Measurements from ENCODE around the gene CELA2B. TPM values are rescaled to one million over a fixed set of nuclear protein-coding genes. Genes with fewer than 3 reads are reported as not detected.

CELA2B gene
- total RNA-seq, 2 experiments from 2014 or later: not detected

GRCh38 chr1:15430787-15431570, 44.9 kb upstream of the CELA2B start:
- Histone ChIP-seq H3K27ac (ENCODE audit: low read depth, low read length, poor library complexity, severe bottlenecking) (no peak overlapping the region), H3K79me2 (ENCODE audit: insufficient read depth, low read depth, low read length) (no peaks in the 10 kb centered on the region), H3K4me3 (ENCODE audit: low read depth, low read length, poor library complexity, severe bottlenecking) (no peak overlapping the region), H3K9me2 (ENCODE audit: insufficient read depth, low read length) (no peaks in the 10 kb centered on the region), H2AFZ (ENCODE audit: low read length) (no peak overlapping the region), H3K36me3 (ENCODE audit: insufficient read depth, low read length) (peaks cover 10% of the 10 kb centered on the region; the same call in 1 of the 2 replicates), H3K4me2 (ENCODE audit: low read length) (no peak overlapping the region), H4K20me1 (ENCODE audit: insufficient read depth, low read length) (no peaks in the 10 kb centered on the region), H3K9me3 (ENCODE audit: low read length) (no peaks in the 10 kb centered on the region), H3K4me1 (ENCODE audit: insufficient read depth, low read length, poor library complexity, severe bottlenecking) (no peaks in the 10 kb centered on the region)
- ChIA-PET CTCF (ENCODE audit: unreplicated experiment) (no interaction called here), POLR2A (interaction anchor here (1.1 kb wide), 1 partner anchor 107 kb away, joined by 3 read pairs; no protein-coding TSS in a partner anchor)
- BruUV-seq (replicated peaks): no TSS peak
- TF ChIP-seq CTCF (conservative IDR thresholded peaks at IDR 0.05; ENCODE audit: low read length): peak; percentile 96
- no peak for TF ChIP-seq EZH2phosphoT487 (IDR thresholded peaks at IDR 0.05; ENCODE audit: borderline replicate concordance, low read depth, low read length)
- peak; percentile 55 for DNase-seq (ENCODE audit: low spot score)
- intact Hi-C loops (cut with micrococcal nuclease; ENCODE audit: unreplicated experiment): loop anchor here (1.0 to 5.0 kb wide), 2 partner anchors 108 to 311 kb away; partner anchors contain the start of gene TMEM82

GRCh38 chr1:15431571-15431948, 44.3 kb upstream of the CELA2B start:
- Histone ChIP-seq H4K20me1 (ENCODE audit: insufficient read depth, low read length) (no peaks in the 10 kb centered on the region), H3K9me3 (ENCODE audit: low read length) (no peaks in the 10 kb centered on the region), H2AFZ (ENCODE audit: low read length) (no peak overlapping the region), H3K4me3 (ENCODE audit: low read depth, low read length, poor library complexity, severe bottlenecking) (no peak overlapping the region), H3K36me3 (ENCODE audit: insufficient read depth, low read length) (peaks cover 10% of the 10 kb centered on the region; the same call in 1 of the 2 replicates), H3K4me2 (ENCODE audit: low read length) (no peak overlapping the region), H3K4me1 (ENCODE audit: insufficient read depth, low read length, poor library complexity, severe bottlenecking) (no peaks in the 10 kb centered on the region), H3K79me2 (ENCODE audit: insufficient read depth, low read depth, low read length) (no peaks in the 10 kb centered on the region), H3K27ac (ENCODE audit: low read depth, low read length, poor library complexity, severe bottlenecking) (no peak overlapping the region), H3K9me2 (ENCODE audit: insufficient read depth, low read length) (no peaks in the 10 kb centered on the region)
- intact Hi-C loops (cut with micrococcal nuclease; ENCODE audit: unreplicated experiment): loop anchor here (1.0 to 5.0 kb wide), 2 partner anchors 108 to 311 kb away; partner anchors contain the start of gene TMEM82
- TF ChIP-seq CTCF (conservative IDR thresholded peaks at IDR 0.05; ENCODE audit: low read length) (no peak), EZH2phosphoT487 (IDR thresholded peaks at IDR 0.05; ENCODE audit: borderline replicate concordance, low read depth, low read length) (no peak)
- ChIA-PET POLR2A (interaction anchor here (0.7 to 1.1 kb wide), 2 partner anchors 96 to 108 kb away, joined by 3 to 4 read pairs; no protein-coding TSS in a partner anchor), CTCF (ENCODE audit: unreplicated experiment) (no interaction called here)
- DNase-seq (ENCODE audit: low spot score): no peak
- no TSS peak for BruUV-seq (replicated peaks)

- H2AFZ ChIP-seq (ENCODE audit: low read length): no peak overlapping the region
Observed at GRCh38 chr1:15432324-15432723, 43.6 kb upstream of the CELA2B start.

More at GRCh38 chr1:15432324-15432723, 43.6 kb upstream of the CELA2B start:
- intact Hi-C loops (cut with micrococcal nuclease; ENCODE audit: unreplicated experiment): loop anchor here (5.0 kb wide), 1 partner anchor 310 kb away; the partner anchor contains the start of gene TMEM82
- Histone ChIP-seq H3K9me3 (ENCODE audit: low read length) (no peaks in the 10 kb centered on the region), H3K4me1 (ENCODE audit: insufficient read depth, low read length, poor library complexity, severe bottlenecking) (no peaks in the 10 kb centered on the region), H3K79me2 (ENCODE audit: insufficient read depth, low read depth, low read length) (no peaks in the 10 kb centered on the region), H3K27ac (ENCODE audit: low read depth, low read length, poor library complexity, severe bottlenecking) (no peak overlapping the region), H3K4me3 (ENCODE audit: low read depth, low read length, poor library complexity, severe bottlenecking) (no peak overlapping the region), H4K20me1 (ENCODE audit: insufficient read depth, low read length) (no peaks in the 10 kb centered on the region), H3K4me2 (ENCODE audit: low read length) (no peak overlapping the region), H3K9me2 (ENCODE audit: insufficient read depth, low read length) (no peaks in the 10 kb centered on the region), H3K36me3 (ENCODE audit: insufficient read depth, low read length) (peaks cover 9% of the 10 kb centered on the region; the same call in 1 of the 2 replicates)
- TF ChIP-seq EZH2phosphoT487 (IDR thresholded peaks at IDR 0.05; ENCODE audit: borderline replicate concordance, low read depth, low read length) (no peak), CTCF (conservative IDR thresholded peaks at IDR 0.05; ENCODE audit: low read length) (no peak)
- DNase-seq (ENCODE audit: low spot score): no peak
- ChIA-PET POLR2A (no interaction called here), CTCF (ENCODE audit: unreplicated experiment) (interaction anchor here (0.7 kb wide), 1 partner anchor 304 kb away, joined by 3 read pairs; no protein-coding TSS in a partner anchor)
- BruUV-seq (replicated peaks): no TSS peak

Data from OCI-LY7 (cell line).